CD4-positive, CD25-positive, alpha-beta regulatory T cell (primary cell): ENCODE data around the gene PCBP3. TPM values are rescaled to one million over a fixed set of nuclear protein-coding genes. Genes with fewer than 3 reads are reported as not detected.
A peak's percentile ranks its signal among the peaks of the same experiment; 100 is the strongest.

ENCODE experiments used
- ATAC-seq, 2 donors: fragments of 150-1000 bp; cut with Tn5 transposase; one replicate each; pipeline ENCODE4 v1.10.0; 2021; ENCODE audit warnings: low read depth in 2 of 2, moderate number of reproducible peaks in 2 of 2, moderate library complexity in 1 of 2
- DNase-seq, 3 donors: peaks; one replicate each; pipeline versions ENCODE4 v3.0.0 to v3.0.0-alpha.2; 2012 to 2022; ENCODE audit warnings: mixed read lengths in 1 of 3
- H3K27ac ChIP-seq: one replicate; pipeline ENCODE4 v1.7.0; 2013; ENCODE audit warnings: mild to moderate bottlenecking, low read length; ENCODE audit not compliant: insufficient read depth, poor library complexity, severe bottlenecking
- H3K27me3 ChIP-seq: one replicate; pipeline ENCODE4 v1.7.0; 2013; ENCODE audit warnings: low read length; ENCODE audit not compliant: control insufficient read depth, insufficient read depth
- H3K36me3 ChIP-seq: one replicate; pipeline ENCODE4 v1.7.0; 2013; ENCODE audit warnings: mild to moderate bottlenecking, low read length, moderate library complexity; ENCODE audit not compliant: control insufficient read depth, insufficient read depth
- H3K4me1 ChIP-seq: 2 replicates; pipeline ENCODE4 v1.7.0; 2013; ENCODE audit warnings: mild to moderate bottlenecking, low read length; ENCODE audit not compliant: insufficient read depth, control insufficient read depth, poor library complexity, severe bottlenecking
- H3K4me3 ChIP-seq: one replicate; pipeline ENCODE4 v1.7.0; 2013; ENCODE audit warnings: low read depth, mild to moderate bottlenecking, low read length, moderate library complexity
- H3K9me3 ChIP-seq, 2 experiments: 1 replicate in 1 of 2; 2 replicates in 1 of 2; pipeline ENCODE4 v1.7.0; 2013; ENCODE audit warnings: low read length in 2 of 2, mild to moderate bottlenecking in 1 of 2, moderate library complexity in 1 of 2; ENCODE audit not compliant: control insufficient read depth in 2 of 2
- H3K27ac Mint-ChIP-seq, 3 donors: one replicate each; pipeline ENCODE4 v1.8.0; 2020 to 2022; ENCODE audit warnings: mild to moderate bottlenecking in 3 of 3, mixed read lengths in 3 of 3, moderate library complexity in 2 of 3
- H3K27me3 Mint-ChIP-seq: one replicate; pipeline ENCODE4 v1.8.0; 2022; ENCODE audit warnings: mild to moderate bottlenecking, mixed read lengths
- H3K36me3 Mint-ChIP-seq: one replicate; pipeline ENCODE4 v1.8.0; 2020; ENCODE audit warnings: mixed read lengths
- H3K4me1 Mint-ChIP-seq, 4 donors: one replicate each; pipeline ENCODE4 v1.8.0; 2020 to 2022; ENCODE audit warnings: mixed read lengths in 4 of 4, mild to moderate bottlenecking in 1 of 4
- H3K4me3 Mint-ChIP-seq, 4 donors: one replicate each; pipeline ENCODE4 v1.8.0; 2020 to 2022; ENCODE audit warnings: mild to moderate bottlenecking in 4 of 4, mixed read lengths in 4 of 4, moderate library complexity in 3 of 4
- H3K9me3 Mint-ChIP-seq, 7 donors: one replicate each; pipeline ENCODE4 v1.8.0; 2020 to 2022; ENCODE audit warnings: mixed read lengths in 7 of 7, mild to moderate bottlenecking in 3 of 7, moderate library complexity in 2 of 7
- polyA plus RNA-seq, 4 donors: library from polyadenylated mRNA; unstranded; fragments of 300-500 nt; fragmentation: Illumina TruSeq; gene quantifications; one replicate each; pipeline ENCODE4 v1.2.3, GENCODE V29; 2021
- total RNA-seq: library from RNA; stranded (reverse); gene quantifications from one replicate; pipeline ENCODE4 v1.2.3, GENCODE V29; 2022

PCBP3 gene
- total and polyA plus RNA-seq, 5 donors from 2014 or later = 0.72 to 5.3 (median 2.3) TPM

- DNase-seq = no peak
Measured at GRCh38 chr21:45922648-45923047, 279.1 kb downstream of the PCBP3 start.

DNA sequence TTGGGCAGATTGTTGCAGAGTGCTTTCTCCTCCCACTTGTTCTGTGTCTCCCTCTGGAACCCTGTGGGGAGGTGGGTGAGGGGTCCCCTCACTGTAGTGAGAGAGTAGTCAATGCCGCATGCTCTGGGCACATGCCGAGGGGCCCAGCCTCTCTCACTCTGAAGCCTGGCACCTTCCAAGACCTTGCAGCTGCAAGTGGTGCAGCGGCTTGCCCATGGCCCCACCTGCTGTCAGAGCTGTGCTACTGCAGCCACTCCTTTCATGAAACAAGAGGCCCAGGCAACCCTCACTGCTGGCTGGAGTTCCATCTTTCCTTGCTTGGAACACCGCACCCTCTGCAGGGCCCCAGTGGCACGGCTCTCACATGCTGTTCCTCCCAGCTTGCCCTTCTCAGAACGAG is 279.6 kb downstream of the PCBP3 start:
- Mint-ChIP-seq H3K27ac (peak overlapping the region in 1 of 3 donors; percentile 51), H3K4me3 (no peak overlapping the region), H3K36me3 (no peaks in the 10 kb centered on the region), H3K4me1 (peaks cover 0 to 16% (median 7%) of the 10 kb centered on the region in 4 donors), H3K9me3 (peaks cover 0 to 4% (median 0%) of the 10 kb centered on the region in 7 donors), H3K27me3 (no peaks in the 10 kb centered on the region)
- no peaks in the 10 kb centered on the region for H3K36me3 ChIP-seq
- ATAC-seq = peak; percentile 56 to 71
- H3K27me3 ChIP-seq = no peaks in the 10 kb centered on the region
- peak; percentile 42 to 68 (median 51) for DNase-seq
- H3K9me3 ChIP-seq = no peaks in the 10 kb centered on the region
- no peak overlapping the region for H3K4me3 ChIP-seq
- H3K27ac ChIP-seq = no peak overlapping the region
- H3K4me1 ChIP-seq = peaks cover 6% of the 10 kb centered on the region

More at GRCh38 chr21:45922648-45923047, 279.1 kb downstream of the PCBP3 start:
- H3K27ac Mint-ChIP-seq = no peak overlapping the region
- H3K4me1 Mint-ChIP-seq = peaks cover 0 to 15% (median 8%) of the 10 kb centered on the region in 4 donors
- Histone ChIP-seq H3K27ac (no peak overlapping the region), H3K27me3 (no peaks in the 10 kb centered on the region), H3K36me3 (no peaks in the 10 kb centered on the region), H3K9me3 (no peaks in the 10 kb centered on the region), H3K4me1 (peaks cover 6% of the 10 kb centered on the region), H3K4me3 (no peak overlapping the region)
- no peaks in the 10 kb centered on the region for H3K36me3 Mint-ChIP-seq
- H3K4me3 Mint-ChIP-seq = no peak overlapping the region
- H3K27me3 Mint-ChIP-seq = no peaks in the 10 kb centered on the region
- H3K9me3 Mint-ChIP-seq = peaks cover 0 to 4% (median 0%) of the 10 kb centered on the region in 7 donors
- ATAC-seq = no peak

DNA sequence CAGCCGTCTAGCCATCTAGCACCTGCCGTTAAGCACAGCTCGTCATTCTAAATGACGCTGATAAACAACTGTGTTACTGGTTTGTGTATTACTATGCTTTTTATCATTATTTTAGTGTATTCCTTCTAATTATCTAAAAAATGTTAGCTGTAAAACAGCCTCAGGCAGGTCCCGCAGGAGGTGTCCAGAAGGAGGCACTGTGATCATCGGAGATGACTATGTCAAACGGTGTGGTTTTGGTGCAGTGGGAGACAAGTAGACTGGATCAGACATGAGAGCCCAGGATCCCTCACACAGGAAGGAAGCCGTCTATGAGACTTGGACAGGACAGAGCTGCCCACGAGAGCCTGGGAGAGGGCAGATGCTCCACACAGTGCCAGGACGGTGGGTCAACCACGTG is 282.8 kb downstream of the PCBP3 start:
- H3K27me3 ChIP-seq = no peaks in the 10 kb centered on the region
- no peak overlapping the region for H3K27ac ChIP-seq
- H3K4me3 ChIP-seq = no peak overlapping the region
- H3K4me1 ChIP-seq = peaks cover 6% of the 10 kb centered on the region
- no peak for DNase-seq
- H3K36me3 ChIP-seq = no peaks in the 10 kb centered on the region
- no peaks in the 10 kb centered on the region for H3K27me3 Mint-ChIP-seq
- no peak for ATAC-seq
- peak overlapping the region in 1 of 3 donors; percentile 71 for H3K27ac Mint-ChIP-seq
- H3K4me3 Mint-ChIP-seq = no peak overlapping the region
- no peaks in the 10 kb centered on the region for H3K36me3 Mint-ChIP-seq
- peaks cover 0 to 4% (median 0%) of the 10 kb centered on the region in 7 donors for H3K9me3 Mint-ChIP-seq
- peaks cover 0 to 17% (median 7%) of the 10 kb centered on the region in 4 donors for H3K4me1 Mint-ChIP-seq
- no peaks in the 10 kb centered on the region for H3K9me3 ChIP-seq

GRCh38 chr21:45927032-45927431 is 283.5 kb downstream of the PCBP3 start:
- peaks cover 0 to 17% (median 6%) of the 10 kb centered on the region in 4 donors for H3K4me1 Mint-ChIP-seq
- DNase-seq = no peak
- no peaks in the 10 kb centered on the region for H3K27me3 Mint-ChIP-seq
- H3K27ac Mint-ChIP-seq = peak overlapping the region in 1 of 3 donors; percentile 71
- peaks cover 0 to 4% (median 0%) of the 10 kb centered on the region in 7 donors for H3K9me3 Mint-ChIP-seq
- Histone ChIP-seq H3K4me1 (peaks cover 6% of the 10 kb centered on the region), H3K27me3 (no peaks in the 10 kb centered on the region), H3K4me3 (no peak overlapping the region), H3K9me3 (no peaks in the 10 kb centered on the region), H3K36me3 (no peaks in the 10 kb centered on the region), H3K27ac (no peak overlapping the region)
- no peak overlapping the region for H3K4me3 Mint-ChIP-seq
- no peak for ATAC-seq
- no peaks in the 10 kb centered on the region for H3K36me3 Mint-ChIP-seq

- H3K4me1 Mint-ChIP-seq = peaks cover 0 to 8% (median 3%) of the 10 kb centered on the region in 4 donors
- peaks cover 0 to 4% (median 0%) of the 10 kb centered on the region in 7 donors for H3K9me3 Mint-ChIP-seq
- no peaks in the 10 kb centered on the region for H3K27me3 Mint-ChIP-seq
- peaks cover 3% of the 10 kb centered on the region for H3K36me3 Mint-ChIP-seq
- H3K36me3 ChIP-seq = no peaks in the 10 kb centered on the region
- H3K27me3 ChIP-seq = no peaks in the 10 kb centered on the region
- H3K4me1 ChIP-seq = peaks cover 2% of the 10 kb centered on the region
- no peak overlapping the region for H3K27ac ChIP-seq
- H3K4me3 Mint-ChIP-seq = no peak overlapping the region
- ATAC-seq (no peak), DNase-seq (no peak)
- no peaks in the 10 kb centered on the region for H3K9me3 ChIP-seq
- no peak overlapping the region for H3K4me3 ChIP-seq
- H3K27ac Mint-ChIP-seq = peak overlapping the region in 1 of 3 donors; percentile 52
Measured at GRCh38 chr21:45927851-45928850, 284.6 kb downstream of the PCBP3 start.

GRCh38 chr21:45929449-45929848 is 285.9 kb downstream of the PCBP3 start:
- ATAC-seq = no peak
- Mint-ChIP-seq H3K36me3 (peaks cover 6% of the 10 kb centered on the region), H3K27ac (no peak overlapping the region), H3K4me3 (no peak overlapping the region), H3K27me3 (no peaks in the 10 kb centered on the region), H3K9me3 (peaks cover 0 to 4% (median 0%) of the 10 kb centered on the region in 7 donors), H3K4me1 (peaks cover 0 to 5% (median 2%) of the 10 kb centered on the region in 4 donors)
- no peak overlapping the region for H3K27ac ChIP-seq
- H3K4me3 ChIP-seq = no peak overlapping the region
- DNase-seq = no peak
- H3K36me3 ChIP-seq = no peaks in the 10 kb centered on the region
- no peaks in the 10 kb centered on the region for H3K27me3 ChIP-seq
- no peaks in the 10 kb centered on the region for H3K4me1 ChIP-seq
- no peaks in the 10 kb centered on the region for H3K9me3 ChIP-seq

DNA sequence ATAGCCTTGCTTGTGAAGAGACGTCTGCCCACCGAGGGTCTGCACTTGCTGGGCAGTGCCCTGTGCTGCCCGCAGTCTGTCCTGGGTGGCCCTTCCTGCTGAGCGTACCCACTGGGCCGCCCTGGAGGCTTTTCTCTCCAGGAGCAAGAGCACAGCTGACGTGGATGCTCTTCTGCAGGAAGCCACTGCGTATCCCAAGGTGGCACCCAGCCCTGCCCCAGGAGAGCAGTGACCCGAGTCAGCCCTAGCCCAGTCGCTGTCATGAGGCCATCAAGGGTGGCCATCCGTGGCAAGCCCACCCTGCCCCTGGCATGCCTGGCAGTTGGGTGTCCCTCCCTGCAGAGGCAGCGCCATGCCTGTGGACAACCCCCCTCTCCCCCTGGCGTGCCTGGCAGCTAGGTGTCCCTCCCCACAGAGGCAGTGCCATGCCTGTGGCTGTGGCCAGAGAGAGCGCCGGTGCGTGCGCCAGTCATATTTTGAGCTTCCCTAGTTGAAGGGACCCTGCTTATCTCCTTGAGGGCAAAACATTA is 286.8 kb downstream of the PCBP3 start:
- H3K36me3 Mint-ChIP-seq = peaks cover 6% of the 10 kb centered on the region
- Histone ChIP-seq H3K27me3 (no peaks in the 10 kb centered on the region), H3K4me1 (no peaks in the 10 kb centered on the region), H3K36me3 (no peaks in the 10 kb centered on the region), H3K9me3 (no peaks in the 10 kb centered on the region), H3K4me3 (no peak overlapping the region), H3K27ac (no peak overlapping the region)
- no peak for ATAC-seq
- H3K27ac Mint-ChIP-seq = no peak overlapping the region
- no peak overlapping the region for H3K4me3 Mint-ChIP-seq
- H3K27me3 Mint-ChIP-seq = no peaks in the 10 kb centered on the region
- DNase-seq = no peak
- peaks cover 0 to 5% (median 2%) of the 10 kb centered on the region in 4 donors for H3K4me1 Mint-ChIP-seq
- peaks cover 0 to 4% (median 0%) of the 10 kb centered on the region in 7 donors for H3K9me3 Mint-ChIP-seq
